Vagina (tissue), 2 donors: ENCODE data around the gene VRK3.
"Not testable (repeated sequence)": the region's sequence is repeated elsewhere in the genome, so short reads cannot be mapped to it uniquely, and the experiment has no call there.

ENCODE experiments used
- POLR2A ChIP-seq, 2 donors: fragments of 450-650 bp; IDR thresholded peaks; one replicate each; pipeline ENCODE4 v1.6.1; 2017; ENCODE audit warnings: antibody characterized with exemption in 2 of 2, mild to moderate bottlenecking in 2 of 2, moderate library complexity in 2 of 2
- POLR2AphosphoS5 ChIP-seq, 2 donors: sonication (generic); formaldehyde crosslinking; IDR thresholded peaks; one replicate each; pipeline ENCODE4 v1.9.0; 2017; ENCODE audit warnings: antibody characterized with exemption in 2 of 2, mild to moderate bottlenecking in 2 of 2, low read depth in 1 of 2; ENCODE audit not compliant: insufficient read depth in 1 of 2
- TF ChIP-seq, protein P1 (sequence below), 3 experiments: fragments of 450-650 bp in 2 of 3; fragments of 200-600 bp in 1 of 3; sonication (generic) in 1 of 3; IDR thresholded peaks; one replicate each; pipeline ENCODE4 v1.5.1; 2017 to 2019; ENCODE audit warnings: antibody characterized with exemption in 3 of 3, mild to moderate bottlenecking in 2 of 3, moderate library complexity in 2 of 3

DNA sequence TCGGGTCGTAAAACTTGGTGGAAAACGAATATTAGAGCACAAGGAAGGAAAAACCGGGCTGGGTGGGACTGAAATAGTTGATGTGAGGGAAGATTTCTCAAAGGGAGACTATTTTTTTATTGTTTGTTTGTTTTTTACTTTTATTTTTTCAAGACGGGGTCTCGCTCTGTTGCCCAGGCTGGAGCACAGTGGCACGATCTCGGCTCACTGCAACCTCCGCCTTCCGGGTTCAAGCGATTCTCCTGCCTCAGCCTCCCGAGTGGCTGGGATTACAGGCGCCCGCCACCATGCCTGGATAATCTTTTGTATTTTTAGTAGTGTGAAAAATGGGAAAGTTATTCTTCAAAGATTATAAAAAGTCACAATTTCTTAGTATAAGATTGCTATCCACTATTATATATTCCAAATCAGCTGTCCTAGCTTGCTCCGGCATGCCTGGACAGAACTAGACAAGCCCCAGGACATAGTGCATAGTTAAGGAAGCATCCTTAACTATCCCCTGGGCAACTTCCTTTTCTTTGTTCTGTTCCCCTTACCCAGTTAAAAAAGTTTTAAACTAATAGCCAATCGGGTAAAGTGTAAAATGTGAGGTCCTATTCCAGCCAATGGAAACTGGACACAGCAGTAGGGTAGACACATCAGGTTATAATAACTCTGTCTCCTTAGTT lies 26.2 kb upstream of the VRK3 start:
- TF ChIP-seq, protein P1, sequence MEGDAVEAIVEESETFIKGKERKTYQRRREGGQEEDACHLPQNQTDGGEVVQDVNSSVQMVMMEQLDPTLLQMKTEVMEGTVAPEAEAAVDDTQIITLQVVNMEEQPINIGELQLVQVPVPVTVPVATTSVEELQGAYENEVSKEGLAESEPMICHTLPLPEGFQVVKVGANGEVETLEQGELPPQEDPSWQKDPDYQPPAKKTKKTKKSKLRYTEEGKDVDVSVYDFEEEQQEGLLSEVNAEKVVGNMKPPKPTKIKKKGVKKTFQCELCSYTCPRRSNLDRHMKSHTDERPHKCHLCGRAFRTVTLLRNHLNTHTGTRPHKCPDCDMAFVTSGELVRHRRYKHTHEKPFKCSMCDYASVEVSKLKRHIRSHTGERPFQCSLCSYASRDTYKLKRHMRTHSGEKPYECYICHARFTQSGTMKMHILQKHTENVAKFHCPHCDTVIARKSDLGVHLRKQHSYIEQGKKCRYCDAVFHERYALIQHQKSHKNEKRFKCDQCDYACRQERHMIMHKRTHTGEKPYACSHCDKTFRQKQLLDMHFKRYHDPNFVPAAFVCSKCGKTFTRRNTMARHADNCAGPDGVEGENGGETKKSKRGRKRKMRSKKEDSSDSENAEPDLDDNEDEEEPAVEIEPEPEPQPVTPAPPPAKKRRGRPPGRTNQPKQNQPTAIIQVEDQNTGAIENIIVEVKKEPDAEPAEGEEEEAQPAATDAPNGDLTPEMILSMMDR (IDR thresholded peaks at IDR 0.05) = not testable (repeated sequence)
- TF ChIP-seq POLR2AphosphoS5 (IDR thresholded peaks at IDR 0.05; ENCODE audit: insufficient read depth in 1 of 2, low read depth in 1 of 2); POLR2A (IDR thresholded peaks at IDR 0.05): not testable (repeated sequence)
